NCI-H187 treated with DMSO at 0.1 percent for 48 hours (cell line): Measurements from ENCODE around the gene FILIP1.

Experiments
- DNase-seq: peaks from one replicate; lab custom pipeline; 2025; lab: John Stamatoyannopoulos, UW

FILIP1 gene

GRCh38 chr6:75495011-75495410 is 1.4 kb upstream of the FILIP1 start:
- DNase-seq = no peak

DNA sequence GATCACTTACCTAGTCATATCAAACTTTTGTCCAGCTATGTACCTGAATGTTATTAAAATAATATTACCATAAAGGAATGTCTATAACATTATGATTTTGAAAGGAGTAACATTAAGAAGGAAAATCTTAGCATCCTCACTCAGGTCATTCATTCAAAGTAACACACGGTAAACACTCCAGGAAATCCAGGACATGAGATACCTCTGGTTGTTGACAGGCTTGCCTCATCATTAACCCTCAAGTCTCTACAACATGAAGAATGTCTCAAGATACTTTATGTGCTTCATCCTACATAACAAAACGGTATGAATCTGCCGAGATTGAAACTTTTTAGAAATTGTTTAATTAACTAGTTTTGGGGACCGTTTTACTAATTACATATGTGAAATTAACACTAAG is 690 bp upstream of the FILIP1 start:
- no peak for DNase-seq

DNA sequence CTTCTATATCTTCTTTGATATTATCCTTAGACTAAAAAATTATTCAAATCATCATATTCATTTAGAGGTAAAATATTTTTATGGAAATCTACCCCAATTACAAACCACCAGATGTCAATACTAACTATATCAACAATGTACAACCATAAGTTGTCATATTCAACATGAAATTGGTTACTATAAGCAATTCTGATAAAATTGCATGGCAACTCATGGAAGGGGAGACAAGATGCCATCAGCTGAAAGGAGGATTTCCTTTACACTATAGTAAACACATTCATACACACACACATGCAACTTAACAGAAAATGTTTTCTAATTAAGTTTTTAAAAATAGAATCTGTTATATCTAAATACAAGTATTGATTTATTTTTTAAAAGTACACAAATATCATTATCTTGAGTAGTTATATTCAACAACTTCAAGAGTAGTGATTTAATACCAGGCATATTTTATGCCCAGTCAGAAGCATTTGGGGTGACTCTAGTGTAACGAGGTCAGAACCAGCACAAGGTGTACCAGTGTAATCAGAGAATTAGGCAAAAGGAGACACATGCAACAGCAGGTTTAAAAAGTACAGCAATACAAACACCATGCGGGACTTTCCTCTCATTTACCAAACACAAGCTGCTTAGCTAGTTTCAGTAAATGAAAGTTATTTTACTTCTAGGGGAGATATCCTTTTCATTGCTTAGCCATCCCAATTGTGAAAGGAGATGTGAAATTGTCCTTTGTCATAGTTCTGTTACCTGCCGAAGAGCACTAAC is 1.0 kb downstream of the FILIP1 start:
- DNase-seq = no peak

DNA sequence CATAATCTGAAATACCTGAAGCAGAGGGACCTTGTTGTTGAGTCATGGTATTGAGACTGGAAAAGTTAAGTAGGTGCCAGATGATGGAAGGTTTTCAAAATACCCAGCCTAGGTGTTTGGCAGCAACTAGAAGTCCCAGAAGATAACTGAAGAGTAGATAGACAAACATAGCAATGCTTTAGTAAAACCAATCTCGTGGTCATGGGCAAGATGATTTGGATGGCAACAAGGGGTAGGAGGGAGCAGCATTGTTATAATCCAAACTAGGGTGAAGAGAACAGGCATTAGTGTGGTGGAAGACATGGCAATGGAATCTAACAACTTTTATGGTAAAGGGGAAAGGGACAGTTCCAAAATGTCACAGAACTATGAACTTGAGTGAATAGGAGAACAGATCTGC is 2.3 kb downstream of the FILIP1 start:
- DNase-seq = no peak

DNA sequence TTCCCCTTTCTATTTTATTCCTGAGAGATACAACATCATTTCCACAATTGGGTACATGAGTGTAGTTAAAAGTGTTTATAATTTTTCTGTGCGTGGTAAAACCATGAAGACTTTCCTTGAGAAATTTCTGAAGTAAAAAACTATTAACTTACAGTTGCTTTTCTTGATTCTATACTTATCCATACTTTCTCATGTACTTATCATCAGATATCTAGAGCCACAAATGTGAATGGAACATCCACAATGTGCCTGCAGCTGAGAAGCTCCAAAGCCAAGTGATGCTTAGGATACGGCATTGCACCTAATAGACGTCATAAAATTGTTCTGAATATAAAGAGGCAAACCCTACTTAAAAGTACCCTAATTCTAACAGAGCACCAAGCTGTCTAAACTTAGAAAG is 2.9 kb downstream of the FILIP1 start:
- no peak for DNase-seq

GRCh38 chr6:75489025-75489424 is 4.6 kb downstream of the FILIP1 start:
- DNase-seq = no peak

GRCh38 chr6:75488033-75488432 is 5.6 kb downstream of the FILIP1 start:
- no peak for DNase-seq

DNA sequence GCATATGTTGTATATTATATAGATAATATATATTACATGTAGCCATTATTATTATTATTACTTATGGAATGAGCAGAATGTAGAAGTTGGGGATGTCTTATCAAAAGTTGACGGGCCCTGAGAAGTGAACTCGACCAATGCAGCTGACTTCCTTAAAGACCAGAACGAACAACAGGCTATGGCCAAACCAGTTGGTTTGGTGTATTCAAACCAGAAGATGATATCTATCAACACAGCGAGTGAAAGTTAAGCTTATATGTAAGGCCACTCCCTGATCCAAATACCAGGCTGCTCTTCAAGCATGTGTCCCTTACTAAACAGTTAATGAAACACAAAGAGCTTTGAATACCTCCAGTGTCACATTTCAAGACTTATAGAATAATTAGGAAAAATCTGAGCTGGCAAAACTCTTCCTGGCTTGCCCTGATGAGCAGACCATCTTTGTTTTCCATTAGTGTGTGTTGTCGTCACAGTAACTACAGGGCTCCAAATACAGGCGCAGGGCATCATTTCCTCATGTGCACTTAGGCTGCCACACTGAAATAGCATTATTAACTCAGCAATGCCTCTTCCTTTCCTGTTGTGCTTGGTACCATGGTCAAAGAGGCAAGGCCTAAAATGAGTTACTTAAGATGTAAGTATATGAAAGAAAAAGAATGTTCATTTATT is 6.6 kb downstream of the FILIP1 start:
- no peak for DNase-seq

GRCh38 chr6:75484535-75484934 is 9.1 kb downstream of the FILIP1 start:
- DNase-seq = no peak

DNA sequence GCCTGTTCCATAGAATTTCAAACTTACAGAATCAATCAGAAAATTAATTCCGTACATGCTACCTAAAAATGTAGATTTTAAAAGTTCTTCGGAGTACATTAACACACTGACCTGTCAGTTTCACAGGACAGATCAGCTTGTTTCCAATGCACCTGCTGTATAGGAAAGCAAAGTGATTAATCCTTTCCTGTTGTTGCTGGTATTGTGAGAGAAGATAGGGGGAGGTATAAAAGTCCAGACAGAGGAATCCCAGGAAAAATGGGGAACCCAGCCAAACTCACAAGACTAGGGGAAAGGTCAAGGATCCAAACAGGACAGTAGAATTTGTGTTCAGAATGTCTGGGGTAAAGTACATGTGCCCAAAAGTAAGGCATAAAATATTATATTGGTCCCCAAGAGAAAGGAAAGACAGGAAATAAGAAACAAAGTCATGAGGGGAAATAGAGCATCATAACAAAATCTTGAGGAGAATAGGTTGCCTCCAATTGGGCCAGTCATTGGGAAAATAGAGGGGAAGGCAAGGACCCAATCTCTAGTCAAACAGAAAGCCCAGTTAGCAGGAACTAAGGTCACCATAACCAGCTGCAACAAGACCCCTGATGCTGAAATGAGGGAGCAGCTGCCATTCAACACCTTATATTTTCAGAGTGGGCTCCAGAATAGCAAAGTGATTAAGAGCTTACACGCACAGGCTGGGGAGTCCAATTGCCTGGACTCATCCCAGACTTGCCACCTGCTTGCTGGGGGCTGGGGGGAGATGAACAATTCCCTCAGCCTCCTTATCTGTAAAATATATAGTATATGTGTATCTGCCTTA is 10.3 kb downstream of the FILIP1 start:
- no peak for DNase-seq

DNA sequence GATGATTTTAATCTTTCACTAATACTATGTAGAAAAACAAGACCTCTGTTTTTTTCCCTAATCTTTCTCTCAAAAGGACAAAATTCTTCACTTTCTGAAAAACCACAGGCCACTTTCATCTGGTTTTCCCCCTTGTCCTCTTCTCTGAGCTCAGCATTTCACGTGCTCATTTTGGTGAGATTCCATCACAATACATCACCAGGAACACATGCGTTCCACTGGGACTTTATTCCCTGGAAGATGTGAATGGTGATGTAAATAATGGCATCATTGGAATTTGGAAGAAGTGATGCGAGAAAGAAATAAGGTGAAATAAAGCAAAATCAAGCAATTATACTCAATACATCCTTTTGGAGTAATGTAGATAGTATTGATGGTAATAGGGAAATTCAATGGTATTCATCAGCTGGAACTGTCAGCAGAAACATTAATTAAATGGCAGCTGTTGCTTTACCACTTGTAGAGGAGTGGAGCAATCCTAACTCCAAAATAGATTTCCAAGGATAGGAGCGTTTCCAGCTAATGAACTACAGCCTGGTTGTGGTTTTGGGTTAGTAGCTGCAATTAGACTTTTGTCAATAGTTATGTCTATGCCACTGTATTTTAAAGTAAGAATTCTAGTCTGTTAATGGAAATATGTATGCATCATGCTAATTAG is 11.5 kb downstream of the FILIP1 start:
- no peak for DNase-seq

- no peak for DNase-seq
Observed at GRCh38 chr6:75481394-75481793, 12.2 kb downstream of the FILIP1 start.

DNA sequence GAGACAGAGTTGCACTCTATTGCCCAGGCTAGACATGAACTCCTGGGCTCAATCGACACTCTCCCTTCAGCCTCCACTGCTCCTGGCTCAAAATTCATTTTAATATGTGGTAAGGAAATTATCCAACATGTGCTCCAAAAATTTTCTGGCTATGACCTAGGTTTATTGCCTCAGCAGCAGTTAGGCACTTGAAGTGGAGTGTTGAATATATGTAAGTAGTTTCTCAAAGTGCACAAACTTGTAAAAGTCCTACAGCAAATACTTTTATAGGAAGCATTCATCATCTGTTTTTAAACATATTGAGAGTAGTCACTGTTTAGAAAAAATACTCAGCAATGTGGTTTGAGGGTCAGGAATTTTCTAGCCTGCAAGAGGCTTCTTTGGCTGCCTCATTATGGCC is 13.2 kb downstream of the FILIP1 start:
- no peak for DNase-seq

DNA sequence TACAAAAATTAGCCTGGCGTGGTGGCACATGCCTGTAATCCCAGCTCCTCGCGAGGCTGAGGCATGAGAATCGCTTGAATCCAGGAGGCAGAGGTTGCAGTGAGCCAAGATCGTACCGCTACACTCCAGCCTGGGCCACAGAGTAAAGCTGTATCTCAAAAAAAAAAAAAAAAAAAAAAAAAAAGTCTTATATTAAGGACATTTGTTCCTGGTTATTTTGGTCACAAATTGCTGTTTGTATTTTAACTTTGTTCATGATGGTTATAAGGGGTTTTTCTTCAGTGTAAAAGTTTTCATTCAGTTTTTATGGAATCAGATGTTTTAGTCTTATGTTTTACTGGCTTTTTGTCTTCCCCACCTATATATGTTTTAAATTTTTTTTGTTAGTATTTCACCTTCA is 13.9 kb downstream of the FILIP1 start:
- DNase-seq = no peak

DNA sequence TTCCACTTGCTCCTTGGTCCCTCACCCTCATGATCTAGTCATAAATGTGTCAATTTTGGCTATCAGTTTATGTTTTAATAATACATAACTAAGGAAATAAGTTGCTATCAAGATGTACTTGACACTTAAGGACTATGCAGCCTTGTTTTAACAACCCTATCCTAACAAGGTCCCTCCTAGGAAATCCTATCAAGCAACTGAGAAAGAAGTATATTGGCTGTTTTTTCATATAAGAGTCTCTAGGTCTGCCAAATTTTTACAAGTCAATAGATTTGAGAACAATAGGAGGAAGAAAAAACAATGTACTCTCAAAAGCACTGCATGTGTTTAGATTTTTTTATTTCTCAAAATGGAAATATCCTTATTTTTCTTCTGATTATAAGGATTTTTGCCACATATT is 14.7 kb downstream of the FILIP1 start:
- no peak for DNase-seq

GRCh38 chr6:75472885-75473284 is 20.7 kb downstream of the FILIP1 start:
- no peak for DNase-seq

GRCh38 chr6:75467966-75468365 is 25.6 kb downstream of the FILIP1 start:
- no peak for DNase-seq

DNA sequence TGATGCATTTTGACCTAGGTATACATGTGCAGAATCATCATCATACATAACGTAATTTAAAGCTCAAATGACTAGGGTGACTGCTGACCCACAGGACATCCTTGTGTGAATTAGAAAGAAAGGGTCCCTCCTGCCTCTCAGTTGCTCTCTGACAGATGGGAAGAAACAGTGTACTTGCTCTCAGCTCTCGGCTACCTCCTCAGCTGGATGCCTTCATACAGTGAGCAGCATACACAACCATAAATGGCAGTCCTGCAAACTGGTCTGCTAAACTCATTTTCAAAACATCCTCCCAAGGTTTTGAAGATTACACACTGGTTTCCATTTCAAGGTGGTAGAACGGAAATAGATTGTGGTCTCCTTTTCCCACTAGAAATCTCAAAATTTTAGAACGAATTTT is 26.3 kb downstream of the FILIP1 start:
- no peak for DNase-seq

DNA sequence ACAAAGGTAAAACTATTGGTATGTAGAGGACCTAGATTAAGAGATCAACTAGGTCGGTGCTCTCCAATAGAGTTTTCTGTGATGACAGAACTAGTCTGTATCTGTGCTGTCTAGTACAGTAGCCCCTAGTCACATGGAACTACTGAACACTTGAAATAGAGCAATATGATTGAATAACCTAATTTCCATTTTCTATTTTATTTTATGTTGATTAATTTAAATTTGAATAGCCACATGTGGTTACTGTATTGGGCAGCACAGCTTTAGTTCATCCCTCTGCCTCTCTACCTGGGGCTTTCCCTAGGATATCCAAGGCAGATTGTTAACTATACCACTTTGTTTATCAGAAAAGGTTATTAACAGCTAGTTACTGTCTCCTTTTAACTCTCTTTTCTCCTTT is 27.0 kb downstream of the FILIP1 start:
- DNase-seq = no peak

DNA sequence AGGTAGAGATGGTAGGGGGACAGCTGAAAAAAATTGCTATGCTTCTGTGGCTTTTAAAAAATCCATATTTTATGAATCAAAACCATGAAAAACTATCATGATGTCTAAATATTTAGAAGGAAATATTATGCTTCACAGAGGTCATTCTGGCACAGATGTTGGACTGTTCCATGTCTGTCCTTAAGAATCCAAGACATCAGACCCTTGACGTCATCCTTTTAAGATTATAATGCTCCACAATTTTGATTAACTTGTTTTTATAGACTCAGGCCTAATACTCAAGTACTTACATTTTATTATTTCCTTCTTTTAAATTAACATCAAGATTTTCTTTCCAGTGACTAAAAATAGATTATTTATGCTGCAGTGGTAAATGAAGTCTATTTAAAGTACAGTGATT is 29.7 kb downstream of the FILIP1 start:
- DNase-seq = no peak

- DNase-seq = no peak
Observed at GRCh38 chr6:75463061-75463460, 30.5 kb downstream of the FILIP1 start.

GRCh38 chr6:75460681-75461080 is 32.9 kb downstream of the FILIP1 start:
- no peak for DNase-seq

DNA sequence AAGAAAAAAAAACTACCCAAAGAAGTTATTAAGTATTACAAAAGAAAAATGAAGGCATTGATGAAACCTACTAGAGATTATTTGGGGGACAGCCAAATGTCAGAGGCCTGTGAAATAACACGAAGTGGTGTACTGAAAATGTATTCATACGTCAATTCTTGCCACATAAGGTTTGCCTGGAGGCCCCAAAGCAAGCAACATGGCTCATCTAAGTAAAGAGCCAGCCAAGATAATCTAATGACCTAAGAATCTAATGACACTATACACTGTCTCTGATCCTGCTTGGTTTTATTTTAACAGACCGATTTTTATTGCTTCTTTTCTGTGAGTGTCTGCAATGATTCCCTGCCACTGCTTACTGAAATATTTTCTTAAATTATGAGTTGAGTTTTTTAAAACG is 34.7 kb downstream of the FILIP1 start:
- DNase-seq = no peak
